ENCODE data around the gene TEX50.
A peak's percentile ranks its signal among the peaks of the same experiment; 100 is the strongest.
"Not testable (repeated sequence)": the region's sequence is repeated elsewhere in the genome, so short reads cannot be mapped to it uniquely, and the experiment has no call there.

Gene TEX50

GRCh38 chr1:173635116-173635515 is at the start of gene TEX50:
TSS of gene TEX50 (plus strand) at chr1:173635338. CDS start at chr1:173635522, 184 bp downstream.
- DNase-seq, result no peak

- no peak for DNase-seq
Measured at GRCh38 chr1:173590557-173590956, 44.6 kb upstream of the TEX50 start.

- DNase-seq, result not testable (repeated sequence)
Measured at GRCh38 chr1:173591138-173591537, 44.0 kb upstream of the TEX50 start.

GRCh38 chr1:173596097-173596825 is 38.9 kb upstream of the TEX50 start:
- no peak for DNase-seq

GRCh38 chr1:173601588-173601987 is 33.5 kb upstream of the TEX50 start:
- peak; percentile 49 for DNase-seq

GRCh38 chr1:173603056-173603591 is 32.0 kb upstream of the TEX50 start, which contains the start of gene SLC9C2:
TSS of gene SLC9C2 (minus strand) at chr1:173603072. CDS start at chr1:173601776, 1,296 bp downstream.
- DNase-seq, result peak; percentile 41

GRCh38 chr1:173608503-173609216 is 26.5 kb upstream of the TEX50 start:
- DNase-seq, result no peak

- not testable (repeated sequence) for DNase-seq
Measured at GRCh38 chr1:173613086-173613485, 22.1 kb upstream of the TEX50 start.

- DNase-seq, result no peak
Measured at GRCh38 chr1:173616859-173617258, 18.3 kb upstream of the TEX50 start.

GRCh38 chr1:173627269-173627668 is 7.9 kb upstream of the TEX50 start:
- no peak for DNase-seq

- DNase-seq, result no peak
Measured at GRCh38 chr1:173628888-173629287, 6.2 kb upstream of the TEX50 start.

GRCh38 chr1:173637236-173638042 is 2.3 kb downstream of the TEX50 start:
- DNase-seq, result not testable (repeated sequence)

- no peak for DNase-seq
Measured at GRCh38 chr1:173638043-173639021, 3.2 kb downstream of the TEX50 start.

- DNase-seq, result no peak
Measured at GRCh38 chr1:173639102-173639501, 4.0 kb downstream of the TEX50 start.

- not testable (repeated sequence) for DNase-seq
Measured at GRCh38 chr1:173642450-173643139, 7.5 kb downstream of the TEX50 start.

- no peak for DNase-seq
Measured at GRCh38 chr1:173646656-173647055, 11.5 kb downstream of the TEX50 start.

- DNase-seq, result no peak
Measured at GRCh38 chr1:173648880-173649605, 13.9 kb downstream of the TEX50 start.

- no peak for DNase-seq
Measured at GRCh38 chr1:173660306-173660705, 25.2 kb downstream of the TEX50 start.

- DNase-seq, result no peak
Measured at GRCh38 chr1:173661271-173661670, 26.1 kb downstream of the TEX50 start.

- no peak for DNase-seq
Measured at GRCh38 chr1:173661763-173662162, 26.6 kb downstream of the TEX50 start.
